SH-SY5Y (cell line): Measurements from ENCODE around the gene ELOVL3.

Experiments
- GATA2 ChIP-seq: IDR thresholded peaks from 2 replicates; pipeline ENCODE4 v1.6.1; 2011; ENCODE audit warnings: mild to moderate bottlenecking, low read depth, low read length
- GATA3 ChIP-seq: IDR thresholded peaks from 2 replicates; pipeline ENCODE4 v1.6.1; 2011; ENCODE audit warnings: low read depth, mild to moderate bottlenecking, low read length, moderate library complexity

- TF ChIP-seq GATA2: no peak
- no peak for TF ChIP-seq GATA3
Observed at GRCh38 chr10:102234888-102235597, 8.9 kb downstream of the ELOVL3 start.
